SK-N-SH (cell line): ENCODE measurements around the gene SIRT3. TPM values are rescaled to one million over a fixed set of nuclear protein-coding genes. Genes with fewer than 3 reads are reported as not detected.

ENCODE experiments used
- CTCF ChIA-PET: fragments of 300-600, 350-600 bp; formaldehyde crosslinking; extraction: SDS; loops from one replicate; lab custom pipeline; 2021; lab: Yijun Ruan, JAX
- POLR2A ChIA-PET: fragments of 350-600 bp; sonication (Branson Sonifier 250); formaldehyde crosslinking; extraction: SDS; loops from one replicate; lab custom pipeline; 2020; ENCODE audit warnings: antibody characterized with exemption, inconsistent platforms; lab: Yijun Ruan, JAX
- DNase-seq: peaks from one replicate; pipeline ENCODE4 v3.0.0; 2012
- H2AFZ ChIP-seq: fragments of 200-600 bp; sonication (generic); 2 replicates; pipeline ENCODE4 v1.8.1; 2016; ENCODE audit warnings: antibody characterized with exemption, mild to moderate bottlenecking, low read depth
- H3F3A ChIP-seq: fragments of 200-600 bp; sonication (generic); replicated peaks from 2 replicates; pipeline ENCODE3; 2016; ENCODE audit warnings: antibody characterized with exemption, mild to moderate bottlenecking; ENCODE audit not compliant: insufficient read depth
- H3K27ac ChIP-seq, 2 experiments: fragments of 200-500 bp in 1 of 2; fragments of 200-600 bp in 1 of 2; sonication (Bioruptor generic) in 1 of 2; sonication (generic), shearing (Covaris generic) in 1 of 2; 2 replicates each; pipeline versions ENCODE4 v1.5.1 to v1.6.1; 2014 to 2016; ENCODE audit warnings: low read depth in 2 of 2, inconsistent platforms in 1 of 2, low read length in 1 of 2, mild to moderate bottlenecking in 1 of 2, mixed read lengths in 1 of 2
- H3K27me3 ChIP-seq: fragments of 200-600 bp; sonication (generic), shearing (Covaris generic); 2 replicates; pipeline ENCODE4 v1.6.1; 2016; ENCODE audit warnings: mixed run types; ENCODE audit not compliant: insufficient read depth
- H3K36me3 ChIP-seq, 2 experiments: fragments of 200-500 bp in 1 of 2; fragments of 200-600 bp in 1 of 2; sonication (Bioruptor generic) in 1 of 2; sonication (generic) in 1 of 2; replicated peaks in 1 of 2; 2 replicates each; pipeline versions ENCODE3 to v1.5.1; 2014 to 2016; ENCODE audit warnings: low read length in 1 of 2, mild to moderate bottlenecking in 1 of 2; ENCODE audit not compliant: insufficient read depth in 2 of 2, control insufficient read depth in 1 of 2
- H3K4me1 ChIP-seq, 2 experiments: fragments of 200-500 bp in 1 of 2; fragments of 200-600 bp in 1 of 2; sonication (Bioruptor generic) in 1 of 2; sonication (generic), shearing (Covaris generic) in 1 of 2; 2 replicates each; pipeline versions ENCODE4 v1.5.1 to v1.6.1; 2014 to 2016; ENCODE audit warnings: low read depth in 1 of 2, low read length in 1 of 2, mixed run types in 1 of 2; ENCODE audit not compliant: insufficient read depth in 2 of 2, control insufficient read depth in 1 of 2
- H3K4me2 ChIP-seq: fragments of 200-600 bp; sonication (generic), shearing (Covaris generic); 2 replicates; pipeline ENCODE4 v1.6.1; 2017; ENCODE audit warnings: mixed run types
- H3K4me3 ChIP-seq, 2 experiments: fragments of 200-500 bp in 1 of 2; fragments of 200-600 bp in 1 of 2; sonication (Bioruptor generic) in 1 of 2; sonication (generic), shearing (Covaris generic) in 1 of 2; 2 replicates each; pipeline versions ENCODE4 v1.5.1 to v1.8.1; 2014 to 2016; ENCODE audit warnings: low read depth in 2 of 2, inconsistent platforms in 1 of 2, low read length in 1 of 2, mild to moderate bottlenecking in 1 of 2, mixed read lengths in 1 of 2, moderate library complexity in 1 of 2
- H3K79me2 ChIP-seq: fragments of 200-600 bp; sonication (generic); 2 replicates; pipeline ENCODE4 v1.8.1; 2017; ENCODE audit warnings: mild to moderate bottlenecking; ENCODE audit not compliant: insufficient read depth
- H3K9ac ChIP-seq: fragments of 200-600 bp; sonication (generic); 2 replicates; pipeline ENCODE4 v1.6.1; 2017; ENCODE audit warnings: mixed run types
- H3K9me2 ChIP-seq: fragments of 200-600 bp; sonication (generic); 2 replicates; pipeline ENCODE4 v1.6.1; 2017; ENCODE audit warnings: mixed run types
- H3K9me3 ChIP-seq: fragments of 200-600 bp; sonication (generic); 2 replicates; pipeline ENCODE4 v1.6.1; 2017; ENCODE audit warnings: mixed run types, mild to moderate bottlenecking, moderate library complexity
- H4K20me1 ChIP-seq: fragments of 200-600 bp; sonication (generic); 2 replicates; pipeline ENCODE4 v1.6.1; 2017; ENCODE audit warnings: mild to moderate bottlenecking, mixed run types; ENCODE audit not compliant: insufficient read depth
- CHD2 ChIP-seq: fragments of 150-350 bp; IDR thresholded peaks from 2 replicates; pipeline ENCODE4 v1.6.1; 2018; ENCODE audit warnings: low read length; ENCODE audit not compliant: partially characterized antibody
- CTCF ChIP-seq: fragments of 200-600 bp; sonication (generic); IDR thresholded peaks from 2 replicates; pipeline ENCODE4 v1.6.1; 2017; ENCODE audit warnings: antibody characterized with exemption, mild to moderate bottlenecking, moderate library complexity
- EP300 ChIP-seq, 2 experiments: IDR thresholded peaks; 2 replicates each; pipeline versions ENCODE4 v1.4.0 to v1.6.1; 2012; ENCODE audit warnings: borderline replicate concordance in 1 of 2, low read depth in 1 of 2, low read length in 1 of 2
- EZH2phosphoT487 ChIP-seq: fragments of 200-600 bp; sonication (generic); IDR thresholded peaks from 2 replicates; pipeline ENCODE4 v1.6.1; 2017; ENCODE audit warnings: low read depth, mixed run types, mild to moderate bottlenecking, antibody characterized with exemption, moderate library complexity, borderline replicate concordance
- FOSL2 ChIP-seq: IDR thresholded peaks from 2 replicates; pipeline ENCODE4 v1.4.0; 2012; ENCODE audit warnings: low read depth, mild to moderate bottlenecking, moderate library complexity, borderline replicate concordance
- FOXJ3 ChIP-seq: sonication (generic); formaldehyde crosslinking; IDR thresholded peaks from 2 replicates; pipeline ENCODE4 v1.5.1; 2020; ENCODE audit warnings: mild to moderate bottlenecking, missing genetic modification reagents
- JUND ChIP-seq: IDR thresholded peaks from 2 replicates; pipeline ENCODE4 v1.4.0; 2012
- MXI1 ChIP-seq: IDR thresholded peaks from 2 replicates; pipeline ENCODE4 v1.6.1; 2012; ENCODE audit warnings: mild to moderate bottlenecking, low read depth, low read length, improper control_type of control experiment
- NFIC ChIP-seq: IDR thresholded peaks from 2 replicates; pipeline ENCODE4 v1.4.0; 2012; ENCODE audit warnings: borderline replicate concordance
- POLR2AphosphoS5 ChIP-seq: IDR thresholded peaks from 2 replicates; pipeline ENCODE4 v1.6.1; 2012; ENCODE audit warnings: low read depth, low read length
- RAD21 ChIP-seq: IDR thresholded peaks from 2 replicates; pipeline ENCODE4 v1.6.1; 2012; ENCODE audit warnings: mild to moderate bottlenecking, low read length
- REST ChIP-seq: IDR thresholded peaks from 2 replicates; pipeline ENCODE4 v1.6.1; 2012; ENCODE audit warnings: mild to moderate bottlenecking, low read depth, low read length, moderate library complexity
- RXRA ChIP-seq: IDR thresholded peaks from 2 replicates; pipeline ENCODE4 v1.4.0; 2012; ENCODE audit warnings: low read depth, mild to moderate bottlenecking, borderline replicate concordance
- TCF12 ChIP-seq: IDR thresholded peaks from 2 replicates; pipeline ENCODE4 v1.4.0; 2012
- USF2 ChIP-seq: fragments of 150-350 bp; IDR thresholded peaks from 2 replicates; pipeline ENCODE4 v1.6.1; 2017; ENCODE audit warnings: antibody characterized with exemption, low read length, low read depth, borderline replicate concordance
- WGBS: methylation state at CpG from one replicate; pipeline ENCODE4 v1.1.6; 2017; ENCODE audit warnings: low lambda C conversion rate; 5-methylcytosine and 5-hydroxymethylcytosine counted together
- polyA plus RNA-seq, 3 experiments: library from polyadenylated mRNA; depleted of rRNA; stranded (reverse); fragments of >200 nt; gene quantifications; 2 replicates each; pipeline ENCODE4 v1.2.3, GENCODE V29; 2012
- TF ChIP-seq, protein P1 (sequence below): fragments of 150-350 bp; IDR thresholded peaks from 2 replicates; pipeline ENCODE4 v1.6.1; 2016; ENCODE audit warnings: mild to moderate bottlenecking, low read depth, low read length
- TF ChIP-seq, protein P2 (sequence below): IDR thresholded peaks from 2 replicates; pipeline ENCODE4 v1.4.0; 2012; ENCODE audit warnings: low read depth, borderline replicate concordance

Gene SIRT3
- polyA plus RNA-seq, 1 of the 3 experiments (the other 2 are of a cell fraction), result 34.4 TPM

- WGBS, result 97% methylated on average over 5 of the region's 8 CpGs
- TF ChIP-seq, protein P1, sequence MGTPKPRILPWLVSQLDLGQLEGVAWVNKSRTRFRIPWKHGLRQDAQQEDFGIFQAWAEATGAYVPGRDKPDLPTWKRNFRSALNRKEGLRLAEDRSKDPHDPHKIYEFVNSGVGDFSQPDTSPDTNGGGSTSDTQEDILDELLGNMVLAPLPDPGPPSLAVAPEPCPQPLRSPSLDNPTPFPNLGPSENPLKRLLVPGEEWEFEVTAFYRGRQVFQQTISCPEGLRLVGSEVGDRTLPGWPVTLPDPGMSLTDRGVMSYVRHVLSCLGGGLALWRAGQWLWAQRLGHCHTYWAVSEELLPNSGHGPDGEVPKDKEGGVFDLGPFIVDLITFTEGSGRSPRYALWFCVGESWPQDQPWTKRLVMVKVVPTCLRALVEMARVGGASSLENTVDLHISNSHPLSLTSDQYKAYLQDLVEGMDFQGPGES, result no peak
- H3K9ac ChIP-seq, result no peak overlapping the region
- ChIA-PET CTCF (interaction anchor here (0.8 to 3.4 kb wide), 5 partner anchors 12 to 164 kb away, joined by 3 to 20 read pairs (median 16); partner anchors contain the start of gene NLRP6), POLR2A (no interaction called here)
- no peak overlapping the region for H2AFZ ChIP-seq
- no peaks in the 10 kb centered on the region for H3K9me2 ChIP-seq
- H3K4me3 ChIP-seq, result no peak overlapping the region
- peaks cover 14% of the 10 kb centered on the region for H3F3A ChIP-seq
- H3K4me1 ChIP-seq, result no peaks in the 10 kb centered on the region
- H3K36me3 ChIP-seq, result peaks cover 29 to 57% of the 10 kb centered on the region in 2 experiments
- H3K9me3 ChIP-seq, result no peaks in the 10 kb centered on the region
- no peaks in the 10 kb centered on the region for H3K79me2 ChIP-seq
- H3K27me3 ChIP-seq, result no peaks in the 10 kb centered on the region
- H3K4me2 ChIP-seq, result no peak overlapping the region
- no peak for DNase-seq
- no peaks in the 10 kb centered on the region for H4K20me1 ChIP-seq
- no peak overlapping the region for H3K27ac ChIP-seq
Measured at GRCh38 chr11:252666-253065, 16.5 kb upstream of the SIRT3 start.

DNA sequence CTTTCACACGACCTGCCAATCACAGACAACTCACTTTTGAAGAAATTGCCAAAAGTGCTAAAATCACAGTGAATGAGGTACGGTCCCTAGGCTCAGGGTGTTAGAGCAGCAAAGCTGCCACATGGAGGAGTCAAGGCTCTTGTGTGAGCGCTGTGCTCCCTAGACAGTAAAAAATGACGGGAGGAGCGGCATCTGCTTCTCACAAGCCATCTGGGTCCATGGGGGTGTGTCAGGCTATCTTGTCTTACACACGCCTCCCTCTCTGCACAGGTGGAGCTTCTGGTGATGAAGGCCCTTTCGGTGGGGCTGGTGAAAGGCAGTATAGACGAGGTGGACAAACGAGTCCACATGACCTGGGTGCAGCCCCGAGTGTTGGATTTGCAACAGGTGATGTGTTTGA is 15.4 kb upstream of the SIRT3 start:
- CTCF ChIA-PET, result interaction anchor here (1.1 to 3.4 kb wide), 23 partner anchors 8 to 148 kb away, joined by 3 to 20 read pairs (median 7); partner anchors contain the start of genes IFITM2, NLRP6, PGGHG and PSMD13
- no peaks in the 10 kb centered on the region for H3K27me3 ChIP-seq
- 90% methylated on average over 10 of the region's 10 CpGs for WGBS
- TF ChIP-seq RXRA (no peak), EZH2phosphoT487 (no peak), CHD2 (no peak), EP300 (IDR thresholded peaks at IDR 0.05; ENCODE audit: borderline replicate concordance in 1 of 2, low read depth in 1 of 2, low read length in 1 of 2) (no peak), USF2 (no peak), FOXJ3 (CRISPR knock-in tag) (no peak), TCF12 (no peak), MXI1 (no peak), REST (no peak), NFIC (no peak), RAD21 (no peak), POLR2AphosphoS5 (no peak), FOSL2 (no peak), CTCF (no peak), JUND (no peak)
- TF ChIP-seq, protein P2, sequence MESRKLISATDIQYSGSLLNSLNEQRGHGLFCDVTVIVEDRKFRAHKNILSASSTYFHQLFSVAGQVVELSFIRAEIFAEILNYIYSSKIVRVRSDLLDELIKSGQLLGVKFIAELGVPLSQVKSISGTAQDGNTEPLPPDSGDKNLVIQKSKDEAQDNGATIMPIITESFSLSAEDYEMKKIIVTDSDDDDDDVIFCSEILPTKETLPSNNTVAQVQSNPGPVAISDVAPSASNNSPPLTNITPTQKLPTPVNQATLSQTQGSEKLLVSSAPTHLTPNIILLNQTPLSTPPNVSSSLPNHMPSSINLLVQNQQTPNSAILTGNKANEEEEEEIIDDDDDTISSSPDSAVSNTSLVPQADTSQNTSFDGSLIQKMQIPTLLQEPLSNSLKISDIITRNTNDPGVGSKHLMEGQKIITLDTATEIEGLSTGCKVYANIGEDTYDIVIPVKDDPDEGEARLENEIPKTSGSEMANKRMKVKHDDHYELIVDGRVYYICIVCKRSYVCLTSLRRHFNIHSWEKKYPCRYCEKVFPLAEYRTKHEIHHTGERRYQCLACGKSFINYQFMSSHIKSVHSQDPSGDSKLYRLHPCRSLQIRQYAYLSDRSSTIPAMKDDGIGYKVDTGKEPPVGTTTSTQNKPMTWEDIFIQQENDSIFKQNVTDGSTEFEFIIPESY, result no peak

More for the DNA sequence above, 15.4 kb upstream of the SIRT3 start:
- Histone ChIP-seq H2AFZ (no peak overlapping the region), H3K9me2 (no peaks in the 10 kb centered on the region), H3K4me1 (no peaks in the 10 kb centered on the region), H4K20me1 (no peaks in the 10 kb centered on the region; the same call in 1 of the 2 replicates), H3K27ac (no peak overlapping the region), H3K9me3 (no peaks in the 10 kb centered on the region), H3K36me3 (peaks cover 38 to 65% of the 10 kb centered on the region in 2 experiments), H3K9ac (no peak overlapping the region), H3F3A (peaks cover 18% of the 10 kb centered on the region), H3K4me3 (no peak overlapping the region), H3K79me2 (no peaks in the 10 kb centered on the region), H3K4me2 (no peak overlapping the region)
- POLR2A ChIA-PET, result interaction anchor here (0.5 kb wide), 1 partner anchor 9 kb away, joined by 3 read pairs; no protein-coding TSS in a partner anchor
- DNase-seq, result no peak
